Breast epithelium (tissue), 4 donors: ENCODE results near the gene FRMPD4. TPM values are rescaled to one million over a fixed set of nuclear protein-coding genes. Genes with fewer than 3 reads are reported as not detected.
"Not testable (repeated sequence)": the region's sequence is repeated elsewhere in the genome, so short reads cannot be mapped to it uniquely, and the experiment has no call there.

Experiments used
- DNase-seq, 2 donors: peaks; one replicate each; pipeline ENCODE4 v3.0.0-alpha.2; 2019; ENCODE audit warnings: low spot score in 2 of 2
- H3K27ac ChIP-seq, 2 donors: fragments of 200-600 bp; sonication (generic) in 1 of 2; one replicate each; pipeline ENCODE4 v1.5.1; 2016 to 2019; ENCODE audit warnings: mild to moderate bottlenecking in 1 of 2
- H3K27me3 ChIP-seq, 2 donors: fragments of 200-600 bp; sonication (generic) in 1 of 2; one replicate each; pipeline versions ENCODE4 v1.5.1 to v1.6.0; 2017 to 2019; ENCODE audit warnings: control low read depth in 1 of 2, mild to moderate bottlenecking in 1 of 2
- H3K36me3 ChIP-seq: fragments of 200-600 bp; one replicate; pipeline ENCODE4 v1.5.1; 2019
- H3K4me1 ChIP-seq, 2 donors: fragments of 200-600 bp; sonication (generic); one replicate each; pipeline ENCODE4 v1.5.1; 2016 to 2019; ENCODE audit warnings: control low read depth in 1 of 2
- H3K4me3 ChIP-seq, 3 donors: fragments of 200-600 bp; sonication (generic); 1 replicate in 2 of 3; 2 replicates in 1 of 3; pipeline ENCODE4 v1.5.1; 2016 to 2019; ENCODE audit warnings: mild to moderate bottlenecking in 3 of 3, moderate library complexity in 2 of 3
- H3K9me3 ChIP-seq, 2 donors: fragments of 200-600 bp; sonication (generic) in 1 of 2; one replicate each; pipeline ENCODE4 v1.5.1; 2016 to 2019; ENCODE audit warnings: control low read depth in 1 of 2
- POLR2A ChIP-seq: fragments of 450-650 bp; IDR thresholded peaks from one replicate; pipeline ENCODE4 v1.6.1; 2016; ENCODE audit warnings: antibody characterized with exemption, mild to moderate bottlenecking, moderate library complexity
- POLR2AphosphoS5 ChIP-seq, 3 donors: sonication (generic); formaldehyde crosslinking; IDR thresholded peaks; one replicate each; pipeline ENCODE4 v1.6.1; 2017; ENCODE audit warnings: antibody characterized with exemption in 3 of 3
- intact Hi-C: fragments of 100-400 bp; cut with DNase I; formaldehyde crosslinking; loops from one replicate; pipeline ENCODE4 v1.15.1; 2023; ENCODE audit warnings: low total_unique reads
- total RNA-seq, 3 donors: library from RNA; depleted of rRNA; stranded (reverse); fragments of >200 nt; gene quantifications; one replicate each; pipeline ENCODE4 v1.1.0, GENCODE V29; 2016
- TF ChIP-seq, protein P1 (sequence below), 3 donors: fragments of 450-650 bp; IDR thresholded peaks; one replicate each; pipeline ENCODE4 v1.5.1; 2016 to 2017; ENCODE audit warnings: antibody characterized with exemption in 3 of 3, mild to moderate bottlenecking in 3 of 3, moderate library complexity in 3 of 3

FRMPD4 gene
- total RNA-seq, 3 donors from 2014 or later: under 0.01 TPM

DNA sequence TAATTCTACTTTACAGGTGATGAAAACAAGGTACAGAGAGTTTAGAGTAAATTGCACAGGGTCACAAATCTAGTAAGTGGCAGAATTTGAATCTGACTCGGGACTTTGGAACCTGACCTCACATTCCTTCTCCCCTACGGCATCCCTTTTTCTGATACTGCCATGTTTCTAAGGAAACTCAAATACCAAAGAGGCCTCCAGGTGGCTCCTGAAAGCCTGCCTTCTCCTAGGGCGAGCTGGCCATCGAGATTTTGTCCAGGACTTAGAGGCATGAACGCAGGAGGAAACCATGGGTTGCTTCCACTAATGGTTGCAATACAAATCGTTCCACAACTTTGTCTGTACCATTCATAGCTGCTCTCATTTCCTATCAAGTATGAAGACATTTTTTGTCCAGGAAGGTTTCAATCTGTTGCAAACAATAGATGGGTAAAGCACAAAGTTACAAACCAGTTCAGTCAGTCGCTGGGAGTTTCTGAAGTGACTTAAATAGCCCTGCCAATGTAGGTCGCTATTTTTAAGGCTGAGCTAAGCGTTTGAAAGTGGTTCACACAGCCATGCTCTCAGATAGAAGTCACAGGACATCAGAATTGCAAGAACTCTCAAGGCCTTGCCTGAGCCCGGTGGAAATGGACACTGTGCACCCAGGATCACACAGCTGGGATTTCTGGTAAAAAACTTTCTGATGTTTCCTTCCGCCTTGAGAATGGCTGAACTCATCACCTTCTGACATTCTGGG is 356.3 kb downstream of the FRMPD4 start:
- Histone ChIP-seq H3K4me3 (no peak overlapping the region), H3K36me3 (no peaks in the 10 kb centered on the region), H3K27ac (no peak overlapping the region), H3K9me3 (no peaks in the 10 kb centered on the region), H3K4me1 (no peaks in the 10 kb centered on the region), H3K27me3 (peaks cover 0 to 6% of the 10 kb centered on the region in 2 donors)
- no peak for DNase-seq
- intact Hi-C loops: no loop called here
- TF ChIP-seq POLR2A (no peak), POLR2AphosphoS5 (IDR thresholded peaks at IDR 0.05) (no peak)
- TF ChIP-seq, protein P1, sequence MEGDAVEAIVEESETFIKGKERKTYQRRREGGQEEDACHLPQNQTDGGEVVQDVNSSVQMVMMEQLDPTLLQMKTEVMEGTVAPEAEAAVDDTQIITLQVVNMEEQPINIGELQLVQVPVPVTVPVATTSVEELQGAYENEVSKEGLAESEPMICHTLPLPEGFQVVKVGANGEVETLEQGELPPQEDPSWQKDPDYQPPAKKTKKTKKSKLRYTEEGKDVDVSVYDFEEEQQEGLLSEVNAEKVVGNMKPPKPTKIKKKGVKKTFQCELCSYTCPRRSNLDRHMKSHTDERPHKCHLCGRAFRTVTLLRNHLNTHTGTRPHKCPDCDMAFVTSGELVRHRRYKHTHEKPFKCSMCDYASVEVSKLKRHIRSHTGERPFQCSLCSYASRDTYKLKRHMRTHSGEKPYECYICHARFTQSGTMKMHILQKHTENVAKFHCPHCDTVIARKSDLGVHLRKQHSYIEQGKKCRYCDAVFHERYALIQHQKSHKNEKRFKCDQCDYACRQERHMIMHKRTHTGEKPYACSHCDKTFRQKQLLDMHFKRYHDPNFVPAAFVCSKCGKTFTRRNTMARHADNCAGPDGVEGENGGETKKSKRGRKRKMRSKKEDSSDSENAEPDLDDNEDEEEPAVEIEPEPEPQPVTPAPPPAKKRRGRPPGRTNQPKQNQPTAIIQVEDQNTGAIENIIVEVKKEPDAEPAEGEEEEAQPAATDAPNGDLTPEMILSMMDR (IDR thresholded peaks at IDR 0.05): no peak

DNA sequence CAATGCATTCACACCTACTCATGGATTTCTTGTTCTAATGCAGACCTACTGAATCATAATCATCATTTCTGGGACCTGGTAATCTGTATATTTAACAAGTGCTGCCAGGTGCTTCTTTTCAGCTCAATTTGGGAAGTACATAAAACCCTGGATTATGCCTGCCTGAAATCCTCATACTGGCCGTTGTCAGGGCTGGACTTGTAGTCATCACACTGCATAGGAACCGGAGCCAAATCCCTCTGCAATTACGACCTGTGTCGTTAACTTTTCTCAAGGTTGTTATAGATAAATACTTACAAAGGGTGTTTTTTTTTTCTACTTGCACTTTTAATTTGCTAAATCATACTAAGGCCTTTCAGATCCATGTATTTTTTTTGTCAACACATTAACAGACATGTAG is 358.1 kb downstream of the FRMPD4 start:
- no peaks in the 10 kb centered on the region for H3K4me1 ChIP-seq
- peaks cover 0 to 10% of the 10 kb centered on the region in 2 donors for H3K27me3 ChIP-seq
- no peak overlapping the region for H3K27ac ChIP-seq
- intact Hi-C loops: no loop called here
- no peak for DNase-seq
- no peaks in the 10 kb centered on the region for H3K36me3 ChIP-seq
- no peak overlapping the region for H3K4me3 ChIP-seq
- TF ChIP-seq POLR2AphosphoS5 (IDR thresholded peaks at IDR 0.05) (no peak), POLR2A (no peak)
- TF ChIP-seq, protein P1 (IDR thresholded peaks at IDR 0.05): no peak
- no peaks in the 10 kb centered on the region for H3K9me3 ChIP-seq

DNA sequence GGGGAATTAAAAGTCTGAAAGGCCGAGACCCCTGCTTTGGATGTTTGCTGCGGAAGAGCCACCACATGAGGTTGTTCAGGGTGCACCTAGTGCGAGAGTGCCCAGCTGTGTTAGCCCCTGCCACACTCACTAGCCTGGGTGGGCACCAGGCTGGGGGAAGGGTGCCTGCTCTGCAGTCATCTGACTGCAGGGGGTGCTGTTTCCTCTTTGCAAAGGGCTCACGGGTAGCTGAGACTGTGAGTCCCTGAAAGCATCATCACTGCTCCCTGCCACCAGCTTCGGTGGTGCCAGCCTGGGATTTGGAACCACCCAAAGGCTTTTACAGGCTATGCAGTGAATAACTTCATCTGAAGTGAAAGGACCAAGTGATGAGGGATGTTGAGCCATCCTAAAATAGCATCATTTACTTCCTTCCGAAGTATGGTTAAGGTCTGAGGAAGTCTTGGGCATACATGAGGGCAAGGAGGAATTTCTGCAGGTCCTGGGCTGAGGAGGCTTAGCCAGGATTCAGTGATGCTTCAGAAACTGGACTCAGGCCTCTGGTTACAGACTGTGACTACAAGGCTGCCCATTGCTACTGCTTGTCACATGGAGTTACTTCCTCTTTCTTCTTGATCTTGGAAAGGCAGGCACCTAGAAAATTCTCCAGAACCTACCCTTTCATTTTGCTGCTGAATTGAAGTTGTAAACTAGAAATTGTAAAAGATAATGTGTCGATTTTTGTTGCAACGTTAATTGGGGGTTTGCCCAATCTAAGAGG is 359.7 kb downstream of the FRMPD4 start:
- Histone ChIP-seq H3K27ac (no peak overlapping the region), H3K4me1 (no peaks in the 10 kb centered on the region), H3K4me3 (no peak overlapping the region), H3K27me3 (peaks cover 0 to 10% of the 10 kb centered on the region in 2 donors), H3K36me3 (no peaks in the 10 kb centered on the region), H3K9me3 (no peaks in the 10 kb centered on the region)
- TF ChIP-seq, protein P1 (IDR thresholded peaks at IDR 0.05): no peak
- TF ChIP-seq POLR2AphosphoS5 (IDR thresholded peaks at IDR 0.05): no peak
- no peak for TF ChIP-seq POLR2A
- intact Hi-C loops: no loop called here
- DNase-seq: no peak

DNA sequence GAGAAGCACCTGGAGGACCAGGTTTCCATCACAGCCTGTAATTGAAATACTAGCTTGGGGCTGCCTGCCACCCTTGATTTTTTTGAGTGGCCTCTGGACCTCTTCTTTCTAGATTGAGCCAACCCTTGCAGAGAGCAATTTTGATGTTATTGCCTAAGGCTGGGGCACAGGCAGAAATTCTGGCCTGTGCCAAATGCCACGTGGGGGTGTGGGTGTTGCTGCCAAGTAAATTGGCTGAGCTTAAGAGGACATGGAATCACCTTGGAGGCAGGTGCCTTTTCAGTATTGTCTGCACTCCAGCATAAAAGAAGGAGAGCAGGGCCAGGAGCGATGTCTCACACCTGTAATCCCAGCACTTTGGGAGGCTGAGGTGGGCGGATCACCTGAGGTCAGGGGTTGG is 366.9 kb downstream of the FRMPD4 start:
- intact Hi-C loops: no loop called here
- Histone ChIP-seq H3K36me3 (no peaks in the 10 kb centered on the region), H3K4me3 (no peak overlapping the region), H3K9me3 (peaks cover 0 to under 1% of the 10 kb centered on the region in 2 donors), H3K4me1 (no peaks in the 10 kb centered on the region), H3K27ac (no peak overlapping the region), H3K27me3 (peaks cover 0 to 13% of the 10 kb centered on the region in 2 donors)
- TF ChIP-seq POLR2A: no peak
- TF ChIP-seq, protein P1 (IDR thresholded peaks at IDR 0.05): no peak
- TF ChIP-seq POLR2AphosphoS5 (IDR thresholded peaks at IDR 0.05): no peak
- no peak for DNase-seq

DNA sequence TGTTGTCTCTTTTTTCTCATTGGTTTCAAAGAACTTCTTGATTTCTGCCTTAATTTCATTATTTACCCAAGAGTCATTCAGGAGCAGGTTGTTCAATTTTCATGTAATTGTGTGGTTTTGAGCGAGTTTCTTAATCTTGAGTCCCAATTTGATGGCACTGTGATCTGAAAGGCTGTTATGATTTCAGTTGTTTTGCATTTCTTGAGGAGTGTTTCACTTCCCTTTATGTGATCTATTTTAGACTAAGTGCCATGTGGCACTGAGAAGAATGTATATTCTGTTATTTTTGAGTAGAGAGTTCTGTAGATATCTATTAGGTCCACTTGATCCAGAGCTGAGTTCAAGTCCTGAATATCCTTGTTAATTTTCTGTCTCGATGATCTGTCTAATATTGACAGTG is 377.1 kb downstream of the FRMPD4 start:
- H3K27me3 ChIP-seq, H3K36me3 ChIP-seq, H3K27ac ChIP-seq, H3K4me3 ChIP-seq, DNase-seq, intact Hi-C loops, H3K4me1 ChIP-seq: not testable (repeated sequence)
- H3K9me3 ChIP-seq: peaks cover 13 to 22% of the 10 kb centered on the region in 2 donors
